ENCODE results near the gene ACTRT2. TPM values are rescaled to one million over a fixed set of nuclear protein-coding genes. Genes with fewer than 3 reads are reported as not detected.

ACTRT2 gene
- total and polyA plus RNA-seq, 2 of the 8 experiments (the other 6 are each of a cell fraction or from before 2014, with no cell fraction given): not detected

GRCh38 chr1:3068564-3069431 is 47.5 kb downstream of the ACTRT2 start, which contains the start of gene PRDM16:
PRDM16 (plus strand) TSS chr1:3069203; CDS start chr1:3069260, 57 bp downstream.
- 4% methylated on average over 22 of the region's 106 CpGs; no CpG with 5 or more reads in 1 of the 2 experiments for WGBS, 2 experiments (ENCODE audit: extremely low coverage in 1 of 2, insufficient coverage in 1 of 2, insufficient read length in 1 of 2, insufficient replicate concordance in 2 of 2, low coverage in 1 of 2, low lambda C conversion rate in 2 of 2, missing lambda C conversion rate in 1 of 2)
- no peak within 1 kb of the TSS for H3K27ac ChIP-seq (ENCODE audit: low read depth, low read length)
- TF ChIP-seq EGR1 (IDR thresholded peaks at IDR 0.05; ENCODE audit: borderline replicate concordance, low read depth, low read length): no peak
- no peak for TF ChIP-seq CHD1 (IDR thresholded peaks at IDR 0.05; ENCODE audit: low read depth, low read length)
- TF ChIP-seq CBX5 (IDR thresholded peaks at IDR 0.05; ENCODE audit: low read depth, low read length): no peak
- TF ChIP-seq BCL11A (IDR thresholded peaks at IDR 0.05; ENCODE audit: low read depth in 2 of 2, low read length in 2 of 2): no peak
- no peak for TF ChIP-seq CHD2 (IDR thresholded peaks at IDR 0.05; ENCODE audit: low read length)
- TF ChIP-seq RNF2 (IDR thresholded peaks at IDR 0.05; ENCODE audit: borderline replicate concordance, low read depth, low read length, missing control alignments, poor library complexity, severe bottlenecking): peak; percentile 84
- no peak for TF ChIP-seq RBBP5 (IDR thresholded peaks at IDR 0.05; ENCODE audit: borderline replicate concordance, low read depth, low read length)
- peak; percentile 52 for TF ChIP-seq NRF1 (IDR thresholded peaks at IDR 0.05; ENCODE audit: low read depth, low read length)
- TF ChIP-seq EP300 (IDR thresholded peaks at IDR 0.05; ENCODE audit: borderline replicate concordance in 1 of 2, low read depth in 2 of 2, low read length in 2 of 2): no peak
- TF ChIP-seq HDAC6 (IDR thresholded peaks at IDR 0.05; ENCODE audit: low read depth, low read length): no peak
- TF ChIP-seq TEAD4 (IDR thresholded peaks at IDR 0.05; ENCODE audit: low read depth, low read length): no peak

More at GRCh38 chr1:3068564-3069431, 47.5 kb downstream of the ACTRT2 start, which contains the start of gene PRDM16:
- Histone ChIP-seq H3K4ac (replicated peaks; ENCODE audit: insufficient read length, low read depth, low read length) (no peak within 1 kb of the TSS), H3K4me3 (ENCODE audit: extremely low read depth in 1 of 4, insufficient read depth in 2 of 4, low read depth in 3 of 4, low read length in 4 of 4) (peak within 1 kb of the TSS; percentile 19 to 66 (median 35)), H3K36me3 (ENCODE audit: control insufficient read depth in 2 of 4, insufficient read depth in 4 of 4, low read length in 3 of 4) (peaks cover 0 to 18% (median 0%) of the 10 kb centered on the region in 4 experiments; a peak in 1 of 8 replicates), H2BK12ac (ENCODE audit: low read depth, low read length) (no peak within 1 kb of the TSS), H3K9me3 (ENCODE audit: insufficient read depth in 2 of 2, low read depth in 1 of 2, low read length in 1 of 2) (no peaks in the 10 kb centered on the region), H2BK15ac (ENCODE audit: low read length) (no peak within 1 kb of the TSS), H4K5ac (ENCODE audit: insufficient read length, low read depth, low read length) (no peak within 1 kb of the TSS), H3K4me1 (replicated peaks in 1 of 4; ENCODE audit: control insufficient read depth in 3 of 4, insufficient read depth in 4 of 4, low read length in 3 of 4) (peaks cover 0 to 44% (median 27%) of the 10 kb centered on the region in 4 experiments; a peak in 6 of 7 replicates), H3K56ac (replicated peaks; ENCODE audit: insufficient read length, low read depth, low read length) (no peak within 1 kb of the TSS), H3K23ac (ENCODE audit: insufficient read length) (no peak within 1 kb of the TSS), H2BK5ac (ENCODE audit: low read depth, low read length) (no peak within 1 kb of the TSS), H2AFZ (ENCODE audit: low read length) (no peak within 1 kb of the TSS), H4K91ac (replicated peaks; ENCODE audit: insufficient read length, low read length) (no peak within 1 kb of the TSS), H3K79me2 (ENCODE audit: control insufficient read depth in 1 of 2, insufficient read depth in 2 of 2, low read length in 2 of 2) (no peaks in the 10 kb centered on the region), H3K79me1 (ENCODE audit: low read depth, low read length) (no peaks in the 10 kb centered on the region), H3K18ac (ENCODE audit: extremely low read depth, low read length) (no peak within 1 kb of the TSS), H2AK5ac (ENCODE audit: low read depth, low read length) (no peak within 1 kb of the TSS), H4K8ac (ENCODE audit: extremely low read depth, insufficient read depth, low read length) (peak within 1 kb of the TSS; percentile 51; the same call in 1 of the 2 replicates), H3K4me2 (ENCODE audit: insufficient read depth in 1 of 2, low read depth in 2 of 2, low read length in 2 of 2) (peak within 1 kb of the TSS; percentile 68 to 75), H2BK120ac (replicated peaks; ENCODE audit: low read depth, low read length) (no peak within 1 kb of the TSS), H3K14ac (ENCODE audit: insufficient read length) (no peak within 1 kb of the TSS), H4K20me1 (replicated peaks in 1 of 2; ENCODE audit: control insufficient read depth in 1 of 2, insufficient read depth in 2 of 2, low read length in 2 of 2) (peaks cover 6 to 20% of the 10 kb centered on the region in 2 experiments), H3K23me2 (ENCODE audit: low read depth, low read length) (peaks cover 13% of the 10 kb centered on the region; the same call in 1 of the 2 replicates), H3K27me3 (replicated peaks in 1 of 4; ENCODE audit: control insufficient read depth in 3 of 4, extremely low read depth in 1 of 4, insufficient read depth in 3 of 4, low read length in 3 of 4) (peaks cover 90 to 96% (median 92%) of the 10 kb centered on the region in 4 experiments), H2BK20ac (ENCODE audit: low read length) (no peak within 1 kb of the TSS), H3K9ac (replicated peaks in 1 of 4; ENCODE audit: extremely low read depth in 1 of 4, low read depth in 3 of 4, low read length in 3 of 4) (no peak within 1 kb of the TSS)
- FAIRE-seq (no peak), DNase-seq (ENCODE audit: low read depth in 1 of 2, low spot score in 2 of 2) (peak in 1 of 2 experiments; percentile 64)
- ChIA-PET CTCF (ENCODE audit: partially characterized antibody) (interaction anchor here (3.3 kb wide), 1 partner anchor 215 kb away, joined by 32 read pairs; no protein-coding TSS in a partner anchor), POLR2A (ENCODE audit: partially characterized antibody) (interaction anchor here (1.3 kb wide), 1 partner anchor 543 kb away, joined by 3 read pairs; the partner anchor contains the start of gene PANK4)

Measured in H1 (cell line).